Brain microvascular endothelial cell (primary cell): ENCODE measurements around the gene ZNF222.

Experiments
- DNase-seq: peaks from one replicate; pipeline ENCODE4 v3.0.0-alpha.2; 2020
- H3K27ac ChIP-seq: fragments of 250-450 bp; sonication (Bioruptor Pico); 2 replicates; pipeline ENCODE4 v1.5.1; 2020; ENCODE audit warnings: mild to moderate bottlenecking, moderate library complexity
- H3K27me3 ChIP-seq: fragments of 250-450 bp; sonication (Bioruptor Pico); replicated peaks from 2 replicates; pipeline ENCODE4 v1.5.1; 2020; ENCODE audit warnings: mild to moderate bottlenecking
- H3K36me3 ChIP-seq: fragments of 250-450 bp; sonication (Bioruptor Pico); replicated peaks from 2 replicates; pipeline ENCODE4 v1.5.1; 2020; ENCODE audit warnings: mild to moderate bottlenecking
- H3K4me3 ChIP-seq: 2 replicates; pipeline ENCODE4 v1.5.1; 2011; ENCODE audit warnings: low read depth, mild to moderate bottlenecking, control low read depth, low read length, moderate library complexity
- CTCF ChIP-seq: IDR thresholded peaks from 2 replicates; pipeline ENCODE4 v1.5.1; 2011; ENCODE audit warnings: low read depth, mild to moderate bottlenecking, moderate library complexity, low read length, control low read depth, inconsistent platforms; ENCODE audit errors: missing control alignments
- in situ Hi-C: cut with HindIII; loops from 2 replicates; pipeline ENCODE4 v1.10.0; 2017; ENCODE audit warnings: low sequenced_read_pairs, low pct_ligation_motif_present

ZNF222 gene

GRCh38 chr19:44007473-44007872 lies 17.7 kb upstream of the ZNF222 start:
- Histone ChIP-seq H3K36me3 (peaks cover 36% of the 10 kb centered on the region), H3K27me3 (no peaks in the 10 kb centered on the region), H3K27ac (no peak overlapping the region), H3K4me3 (no peak overlapping the region)
- no peak for TF ChIP-seq CTCF
- in situ Hi-C loops, result no loop called here
- no peak for DNase-seq

GRCh38 chr19:44010468-44010867 lies 14.7 kb upstream of the ZNF222 start:
- no peak for DNase-seq
- in situ Hi-C loops, result no loop called here
- no peak overlapping the region for H3K27ac ChIP-seq
- peaks cover 36% of the 10 kb centered on the region for H3K36me3 ChIP-seq
- H3K27me3 ChIP-seq, result no peaks in the 10 kb centered on the region
- no peak overlapping the region for H3K4me3 ChIP-seq
- TF ChIP-seq CTCF, result no peak

- DNase-seq, result no peak
- Histone ChIP-seq H3K27me3 (no peaks in the 10 kb centered on the region), H3K4me3 (no peak overlapping the region), H3K27ac (no peak overlapping the region), H3K36me3 (no peaks in the 10 kb centered on the region)
- in situ Hi-C loops, result no loop called here
- TF ChIP-seq CTCF, result no peak
Measured at GRCh38 chr19:44019498-44019897, 5.7 kb upstream of the ZNF222 start.

- Histone ChIP-seq H3K36me3 (no peaks in the 10 kb centered on the region), H3K27ac (no peak overlapping the region), H3K27me3 (no peaks in the 10 kb centered on the region), H3K4me3 (no peak overlapping the region)
- TF ChIP-seq CTCF, result no peak
- in situ Hi-C loops, result no loop called here
- no peak for DNase-seq
Measured at GRCh38 chr19:44021221-44021620, 4.0 kb upstream of the ZNF222 start.

GRCh38 chr19:44024900-44025216 lies 321 bp upstream of the ZNF222 start:
- DNase-seq, result no peak
- H3K4me3 ChIP-seq, result peak overlapping the region; percentile 92
- H3K27me3 ChIP-seq, result no peaks in the 10 kb centered on the region
- H3K27ac ChIP-seq, result no peak overlapping the region
- no peak for TF ChIP-seq CTCF
- H3K36me3 ChIP-seq, result peaks cover 22% of the 10 kb centered on the region
- in situ Hi-C loops, result no loop called here

GRCh38 chr19:44026622-44027021 lies 1.4 kb downstream of the ZNF222 start:
- Histone ChIP-seq H3K27ac (no peak overlapping the region), H3K36me3 (peaks cover 36% of the 10 kb centered on the region), H3K27me3 (no peaks in the 10 kb centered on the region), H3K4me3 (no peak overlapping the region)
- in situ Hi-C loops, result no loop called here
- TF ChIP-seq CTCF, result no peak
- DNase-seq, result no peak
